Stimulated activated CD4-positive, alpha-beta T cell treated with anti-CD3 and anti-CD28 coated beads, Interleukin-12 subunit alpha, Interleukin-12 subunit beta, amount 100 ng/mL, for 48 hours (primary cell): ENCODE data around the gene HDDC2.

Experiments
- DNase-seq, 3 donors: peaks; one replicate each; pipeline ENCODE4 v3.0.0-alpha.2; 2020; ENCODE audit warnings: low read depth in 2 of 3, low spot score in 1 of 3

The HDDC2 gene, protein sequence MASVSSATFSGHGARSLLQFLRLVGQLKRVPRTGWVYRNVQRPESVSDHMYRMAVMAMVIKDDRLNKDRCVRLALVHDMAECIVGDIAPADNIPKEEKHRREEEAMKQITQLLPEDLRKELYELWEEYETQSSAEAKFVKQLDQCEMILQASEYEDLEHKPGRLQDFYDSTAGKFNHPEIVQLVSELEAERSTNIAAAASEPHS

DNA sequence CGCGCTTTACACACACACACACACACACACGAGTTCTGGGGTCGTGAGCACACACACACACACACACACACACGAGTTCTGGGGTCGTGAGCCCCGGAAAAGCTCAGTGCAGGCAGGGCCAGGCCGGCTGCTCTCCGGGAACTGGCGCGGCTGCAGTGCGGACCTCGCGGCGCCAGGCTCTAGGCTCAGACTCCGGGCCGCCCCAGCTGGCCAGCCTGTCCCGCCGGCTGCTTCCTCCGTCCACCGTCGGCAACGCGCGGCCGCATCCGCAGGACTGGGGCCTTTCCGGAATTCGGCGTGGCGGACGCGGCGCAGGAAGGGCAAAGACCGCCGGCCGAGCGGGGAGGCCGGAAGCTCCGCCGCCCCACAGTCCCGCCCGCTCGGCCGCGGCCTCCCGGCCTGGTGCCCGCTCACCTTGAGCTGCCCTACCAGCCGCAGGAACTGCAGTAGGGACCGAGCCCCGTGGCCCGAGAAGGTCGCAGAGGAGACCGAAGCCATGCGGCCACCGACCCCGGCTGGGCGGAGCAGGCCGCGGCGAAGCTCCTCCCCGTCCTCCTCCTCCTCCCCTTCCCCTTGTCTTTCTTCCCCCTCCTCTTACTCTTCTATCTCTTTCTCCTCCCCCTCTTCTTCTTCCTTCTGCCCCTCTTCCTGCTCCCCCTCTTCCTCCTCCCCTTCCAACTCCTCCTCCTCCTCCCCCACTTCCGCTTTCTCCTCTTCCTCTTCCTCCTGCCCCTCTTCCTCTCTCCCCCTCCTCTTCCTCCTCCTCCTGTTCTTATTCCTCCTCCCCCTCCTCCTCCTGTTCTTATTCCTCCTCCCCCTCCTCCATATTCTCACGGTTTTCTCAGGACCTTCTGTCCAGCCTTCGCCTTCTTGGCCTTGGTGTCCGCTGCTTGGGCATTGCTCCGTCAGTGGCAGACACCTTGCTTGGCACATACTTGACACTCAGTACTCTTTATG lies at the start of gene HDDC2:
Gene HDDC2 (minus strand): TSS at position 533 of the 957 bp plus-strand sequence. CDS start 35 bp downstream, at position 498.
- peak in 2 of 3 donors; percentile 10 to 43 for DNase-seq

DNA sequence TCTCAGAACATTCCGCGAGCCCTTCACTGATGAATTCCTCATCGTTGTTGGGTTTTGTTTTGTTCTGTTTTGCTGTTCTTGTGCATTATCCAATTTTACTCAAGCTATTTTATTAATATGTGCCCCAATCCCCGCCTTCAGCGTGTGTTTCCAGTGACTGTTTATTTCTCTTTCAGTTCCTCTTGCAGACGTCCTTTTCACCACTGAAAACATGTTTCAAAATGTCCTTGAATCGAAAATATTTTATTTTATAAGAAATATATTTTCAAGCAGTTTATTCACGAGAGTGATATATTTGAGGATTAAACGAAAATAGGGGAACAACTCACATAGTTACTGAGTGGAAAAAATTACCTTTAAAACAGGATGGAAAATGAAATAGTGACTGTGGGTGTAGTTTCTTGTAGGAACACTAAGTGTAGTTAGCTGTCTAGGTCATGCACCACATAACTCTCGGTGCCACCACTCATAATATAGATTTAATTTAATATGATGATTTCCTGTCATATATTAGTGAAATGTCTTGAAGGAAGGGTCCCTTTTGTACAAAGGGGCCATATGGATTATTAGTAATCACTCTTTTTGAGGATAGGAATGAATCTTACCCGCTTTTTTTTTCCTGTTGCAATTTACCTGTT lies 45.3 kb upstream of the HDDC2 start:
- DNase-seq = no peak

DNA sequence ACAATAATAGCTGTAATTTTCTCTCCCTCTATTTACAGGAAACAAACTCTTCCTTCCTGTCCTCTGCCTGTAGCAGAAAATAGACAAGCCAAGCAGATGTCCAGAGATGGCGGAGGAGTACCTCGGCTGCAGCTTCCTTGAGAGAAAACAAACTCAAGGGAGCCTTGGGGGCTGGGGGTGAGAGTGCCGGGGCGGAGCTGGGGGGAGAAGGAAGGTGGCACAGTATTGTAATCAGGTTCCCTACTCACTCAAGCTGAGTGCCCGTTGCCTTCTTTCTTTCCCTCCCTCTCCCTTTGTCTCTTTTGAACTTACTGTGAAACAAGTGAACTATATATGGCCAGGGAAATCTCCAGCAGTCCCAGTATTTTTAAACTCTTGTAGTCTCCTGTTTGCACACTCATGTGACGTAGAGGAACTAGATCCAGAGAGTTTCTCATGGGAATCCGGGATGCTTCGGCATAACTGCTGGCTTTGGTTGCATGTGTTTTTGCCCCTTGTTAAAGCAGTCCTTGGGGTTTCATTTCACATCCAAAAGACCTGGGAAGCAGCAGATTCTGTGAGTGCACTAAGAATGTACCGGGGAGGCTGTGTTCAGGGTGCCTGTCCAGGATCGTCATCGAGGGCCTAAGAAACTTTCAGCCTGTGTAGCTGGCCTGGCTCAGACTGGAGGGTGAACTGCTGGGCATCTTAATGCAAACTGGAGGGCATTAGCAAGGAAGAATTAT lies 44.6 kb upstream of the HDDC2 start:
- no peak for DNase-seq

DNA sequence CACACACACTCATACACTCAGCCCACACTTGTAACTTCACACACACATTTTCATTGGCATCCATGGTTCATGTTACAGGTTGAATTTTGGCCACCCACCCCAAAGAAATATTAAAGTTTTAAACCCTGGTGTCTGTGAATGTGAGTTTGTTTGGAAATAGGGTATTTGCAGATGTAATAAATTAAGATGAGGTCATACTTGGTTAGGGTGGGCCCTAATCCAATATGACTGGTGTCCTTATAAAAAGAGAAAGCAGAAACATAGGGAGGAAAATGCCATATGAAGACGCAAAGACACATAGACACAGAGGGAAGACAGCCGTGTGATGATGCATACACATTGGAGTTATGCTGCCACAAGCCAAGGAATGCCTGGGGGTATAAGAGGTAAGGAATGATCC lies 39.7 kb upstream of the HDDC2 start:
- DNase-seq = no peak

DNA sequence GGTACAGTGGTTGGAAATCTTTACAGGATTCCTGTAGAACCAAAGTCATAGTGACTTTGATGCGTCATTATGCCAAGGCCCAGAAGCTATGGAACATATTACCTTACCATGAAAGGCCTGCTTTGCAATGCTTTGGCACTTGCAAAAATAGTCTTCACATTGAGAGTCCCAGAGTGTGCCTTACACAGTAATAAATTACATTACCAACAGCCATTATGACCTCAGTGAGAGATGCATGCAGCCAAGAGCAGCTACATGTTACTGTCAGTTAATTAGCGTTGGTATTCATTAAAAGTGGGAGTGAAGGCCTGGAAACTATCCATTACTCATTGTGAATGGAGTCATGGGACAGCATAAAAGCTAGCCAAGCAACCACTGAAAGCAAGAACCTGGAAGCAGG lies 39.2 kb upstream of the HDDC2 start:
- no peak for DNase-seq

DNA sequence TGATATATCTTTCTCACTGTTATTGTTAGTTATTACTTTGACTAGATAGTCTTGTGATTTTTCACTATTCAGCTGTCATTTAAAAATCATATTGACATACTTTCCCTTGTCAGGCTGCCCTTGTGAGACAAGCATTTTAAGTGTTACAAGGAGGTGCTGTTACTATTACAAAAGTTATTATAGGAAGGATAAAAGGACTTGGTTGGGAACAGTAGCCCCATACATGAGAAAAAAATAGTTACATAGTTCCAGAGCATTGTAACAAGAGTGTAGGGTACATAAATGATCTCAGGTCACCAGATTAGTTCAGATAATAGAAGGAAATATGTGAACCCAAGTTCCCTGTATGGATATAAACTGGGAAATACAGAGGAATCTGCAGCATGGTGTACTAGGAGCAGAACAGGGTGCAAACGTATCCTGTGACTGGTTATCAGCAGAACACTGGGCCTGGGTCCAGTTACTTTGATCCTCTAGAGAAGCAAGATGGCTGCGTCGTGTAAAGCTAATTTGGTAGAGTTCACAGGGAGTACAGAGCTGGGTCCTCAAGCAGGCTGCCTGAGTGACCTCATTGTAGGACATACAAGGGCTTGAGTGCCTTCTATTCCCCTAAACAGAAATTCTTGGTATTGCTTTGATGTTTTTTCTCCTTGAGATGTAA lies 38.5 kb upstream of the HDDC2 start:
- no peak for DNase-seq

DNA sequence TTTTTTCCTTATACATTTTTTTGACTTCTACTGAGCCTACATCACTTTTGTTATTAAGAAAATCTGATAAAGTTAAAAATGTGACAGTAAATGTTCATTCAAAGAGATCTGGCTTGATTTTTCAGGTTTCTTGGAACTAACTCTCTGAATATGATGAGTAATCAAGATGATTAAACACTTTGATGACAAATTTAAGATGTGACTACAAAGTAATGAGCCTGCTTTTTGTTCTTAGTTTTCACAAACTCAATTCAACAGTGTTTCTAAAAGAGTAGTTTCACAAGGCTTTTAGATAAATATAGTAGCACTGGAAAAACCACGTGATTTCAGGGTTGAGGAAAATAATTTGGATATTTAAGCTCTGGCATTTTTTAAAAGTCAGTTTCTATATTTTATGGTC lies 37.9 kb upstream of the HDDC2 start:
- DNase-seq = no peak

DNA sequence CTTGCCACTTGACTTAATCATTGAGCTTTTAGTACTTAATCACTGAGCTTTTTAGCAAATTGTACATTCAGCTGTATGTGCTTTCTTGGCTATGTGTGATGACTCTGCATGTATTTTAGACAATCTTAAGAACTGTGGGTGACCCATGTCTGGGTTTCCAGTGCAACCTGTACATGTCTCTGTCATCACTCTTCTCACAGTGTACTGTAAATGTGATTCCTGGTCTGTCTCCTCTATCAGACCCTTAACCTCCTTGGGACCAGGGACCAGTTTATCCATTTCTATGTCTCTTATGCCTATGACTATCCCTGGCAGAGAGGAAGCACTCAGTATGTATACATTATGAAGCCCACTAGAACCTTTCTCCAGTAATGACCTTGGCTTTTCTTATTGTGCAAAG lies 36.6 kb upstream of the HDDC2 start:
- no peak for DNase-seq

DNA sequence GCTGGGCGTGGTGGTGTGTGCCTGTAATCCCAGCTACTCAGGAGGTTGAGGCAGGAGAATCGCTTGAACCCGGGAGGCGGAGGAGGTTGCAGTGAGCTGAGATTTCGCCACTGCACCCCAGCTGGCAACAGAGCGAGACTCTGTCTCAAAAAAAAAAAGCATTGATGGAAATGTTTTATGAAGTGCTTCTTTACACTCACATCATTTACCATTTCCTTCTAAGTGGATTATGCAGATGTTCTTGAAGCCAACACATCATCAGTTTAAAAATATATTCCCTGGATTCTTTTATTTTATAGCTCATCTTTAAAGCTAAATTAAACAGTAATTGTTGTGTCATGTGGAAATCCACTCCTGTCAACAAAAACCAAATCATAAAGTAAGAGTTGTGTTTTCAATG lies 35.9 kb upstream of the HDDC2 start:
- no peak for DNase-seq

DNA sequence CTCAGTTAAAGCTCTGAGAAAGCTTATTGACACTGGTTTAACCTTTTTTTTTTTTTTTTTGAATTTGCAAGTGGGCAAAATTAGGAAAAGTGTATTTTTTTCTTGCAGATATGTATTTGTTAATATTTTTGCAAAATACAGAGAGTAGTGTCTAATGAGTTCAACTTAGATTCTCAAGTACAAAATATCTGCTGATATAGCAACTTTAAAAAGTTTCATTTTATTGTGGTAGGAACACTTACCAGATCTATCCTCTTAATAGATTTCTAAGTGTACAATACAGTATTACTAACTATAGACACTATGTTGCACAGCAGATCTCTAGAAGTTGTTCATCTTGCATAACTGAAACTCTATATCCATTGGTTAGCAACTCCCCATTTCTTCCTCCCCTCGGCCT lies 30.9 kb upstream of the HDDC2 start:
- no peak for DNase-seq

DNA sequence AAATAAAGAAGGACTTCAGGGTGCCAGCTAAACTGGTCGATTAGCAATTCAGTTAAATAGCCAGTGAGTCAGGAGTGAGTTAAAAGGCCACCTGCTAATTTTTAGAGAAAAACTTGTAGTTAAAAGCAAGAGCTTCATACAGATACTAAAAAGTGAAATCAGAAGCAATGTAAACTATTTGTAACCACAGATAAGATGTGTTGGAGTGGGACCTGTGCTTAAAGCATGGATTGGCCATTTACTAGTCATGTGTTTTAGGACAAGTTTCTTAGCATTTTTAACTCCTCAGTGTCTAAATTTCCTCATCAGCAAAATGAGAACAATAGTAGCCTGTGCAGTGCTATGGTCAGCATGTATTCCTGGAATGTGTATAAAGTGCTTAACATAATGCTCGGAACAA lies 23.8 kb upstream of the HDDC2 start:
- DNase-seq = no peak

DNA sequence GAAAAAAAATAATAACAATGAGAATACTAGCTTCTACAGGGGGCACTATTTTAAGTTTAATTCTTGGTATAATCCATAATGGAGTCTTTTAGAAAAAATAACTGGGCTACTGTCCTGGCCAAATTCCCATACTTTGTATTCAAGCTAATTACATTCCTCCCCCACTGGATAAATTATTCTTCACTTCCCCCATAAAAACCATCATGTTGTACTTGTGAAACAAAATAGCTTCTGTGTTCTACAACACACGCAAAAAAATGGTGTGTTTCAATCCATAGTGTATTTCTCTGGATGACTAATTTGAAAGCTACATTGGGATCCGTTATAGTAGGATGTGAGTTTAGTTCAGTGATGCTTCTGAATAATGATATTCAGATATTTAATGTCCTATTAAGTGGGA lies 21.6 kb upstream of the HDDC2 start:
- no peak for DNase-seq

DNA sequence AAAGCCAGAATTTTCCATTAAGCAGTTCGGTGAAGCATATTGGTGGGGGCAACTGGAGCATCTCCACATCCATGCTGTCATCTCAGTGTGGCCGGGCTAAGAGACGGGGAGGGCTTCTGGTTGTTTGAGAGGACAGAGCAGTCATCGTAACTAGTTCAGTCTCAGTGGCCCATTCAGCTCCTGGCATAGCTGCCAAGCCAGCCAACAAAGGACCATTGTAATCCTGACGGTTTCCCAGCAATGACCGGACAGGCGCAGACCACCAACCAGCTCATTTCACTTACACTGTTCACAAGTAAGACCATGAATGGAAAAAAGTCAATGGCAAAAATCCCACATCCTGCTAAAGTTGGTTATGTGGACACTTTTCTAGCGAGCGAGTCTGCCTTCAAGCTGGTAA lies 14.9 kb upstream of the HDDC2 start:
- no peak for DNase-seq

DNA sequence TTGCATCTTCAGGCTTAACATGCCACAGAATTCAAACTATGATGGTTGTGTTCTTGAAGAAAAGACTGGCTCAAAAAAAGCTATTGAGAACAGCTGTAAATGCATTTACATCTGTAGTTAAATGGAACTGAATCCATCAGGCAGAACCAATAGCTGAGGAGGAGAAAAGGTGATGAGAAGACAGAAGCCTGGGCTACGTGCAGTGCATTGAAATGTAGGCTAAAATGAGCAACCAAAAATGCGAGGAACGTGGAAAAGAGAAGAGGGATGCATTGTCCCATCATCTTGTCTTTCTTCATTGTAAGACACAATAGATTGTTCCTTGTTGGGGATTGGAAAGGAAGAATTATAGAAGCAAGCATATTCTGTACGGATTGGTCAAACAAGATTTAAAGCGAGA lies 13.8 kb upstream of the HDDC2 start:
- no peak for DNase-seq

DNA sequence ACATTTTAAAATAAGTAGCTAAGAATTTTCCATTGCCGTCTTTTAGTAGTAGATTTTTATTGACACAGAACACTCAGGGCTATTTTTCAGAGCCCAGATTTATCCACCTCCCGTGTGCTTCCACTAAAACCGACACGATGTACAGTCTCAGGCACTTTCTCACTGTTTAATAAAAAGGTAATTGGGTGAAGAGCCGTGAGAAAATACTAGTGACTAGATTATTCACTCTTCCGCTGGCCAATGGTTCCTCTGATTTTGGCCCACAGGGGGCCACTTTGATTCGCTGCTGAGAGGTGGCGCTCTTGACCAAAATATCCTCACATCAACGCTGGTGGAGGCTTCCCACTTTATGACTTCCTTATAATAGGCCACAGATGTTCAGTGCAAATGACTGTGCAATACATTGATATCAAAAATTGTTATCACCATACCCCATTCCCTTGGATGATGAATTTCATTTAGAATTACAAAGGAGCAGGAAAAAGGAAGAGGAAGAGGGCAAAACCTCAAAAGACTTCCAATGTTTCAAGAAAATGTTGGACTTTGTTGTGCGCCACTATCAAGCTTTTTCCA lies 12.3 kb upstream of the HDDC2 start:
- DNase-seq = peak in 1 of 3 donors; percentile 6

DNA sequence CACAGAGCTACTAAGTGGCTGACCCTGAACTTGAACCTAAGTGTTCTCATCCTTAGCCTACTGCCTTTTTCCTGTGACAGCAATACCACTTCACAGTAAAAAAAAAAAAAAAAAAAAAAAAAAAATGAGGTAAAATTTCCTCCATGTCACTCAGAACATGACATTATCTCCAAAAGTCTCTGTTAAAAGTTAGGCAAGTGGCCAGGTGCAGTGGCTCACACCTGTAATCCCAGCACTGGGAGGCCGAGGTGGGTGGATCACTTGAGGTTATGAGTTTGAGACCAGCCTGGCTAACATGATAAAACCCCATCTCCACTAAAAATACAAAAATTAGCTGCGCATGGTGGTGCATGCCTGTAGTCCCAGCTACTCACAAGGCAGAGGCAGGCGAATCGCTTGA lies 11.2 kb upstream of the HDDC2 start:
- DNase-seq = no peak

DNA sequence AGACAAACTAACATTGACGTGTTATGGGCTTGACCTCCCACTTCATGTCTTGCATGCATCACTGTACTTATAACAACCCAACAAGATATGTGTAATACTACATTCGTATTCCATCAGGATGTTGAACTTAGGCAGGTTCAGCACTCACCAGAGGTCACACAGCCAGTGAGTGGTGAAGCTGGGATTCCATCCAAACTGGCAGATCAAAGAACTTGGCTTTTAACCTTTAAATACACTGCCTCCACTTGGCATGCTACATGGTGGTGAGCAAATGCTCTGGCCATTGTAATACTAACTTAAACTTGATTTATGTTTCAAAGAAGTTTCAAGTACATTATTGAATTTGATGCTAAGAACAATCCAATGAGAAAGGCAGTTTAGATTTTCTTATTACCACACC lies 10.7 kb upstream of the HDDC2 start:
- no peak for DNase-seq

DNA sequence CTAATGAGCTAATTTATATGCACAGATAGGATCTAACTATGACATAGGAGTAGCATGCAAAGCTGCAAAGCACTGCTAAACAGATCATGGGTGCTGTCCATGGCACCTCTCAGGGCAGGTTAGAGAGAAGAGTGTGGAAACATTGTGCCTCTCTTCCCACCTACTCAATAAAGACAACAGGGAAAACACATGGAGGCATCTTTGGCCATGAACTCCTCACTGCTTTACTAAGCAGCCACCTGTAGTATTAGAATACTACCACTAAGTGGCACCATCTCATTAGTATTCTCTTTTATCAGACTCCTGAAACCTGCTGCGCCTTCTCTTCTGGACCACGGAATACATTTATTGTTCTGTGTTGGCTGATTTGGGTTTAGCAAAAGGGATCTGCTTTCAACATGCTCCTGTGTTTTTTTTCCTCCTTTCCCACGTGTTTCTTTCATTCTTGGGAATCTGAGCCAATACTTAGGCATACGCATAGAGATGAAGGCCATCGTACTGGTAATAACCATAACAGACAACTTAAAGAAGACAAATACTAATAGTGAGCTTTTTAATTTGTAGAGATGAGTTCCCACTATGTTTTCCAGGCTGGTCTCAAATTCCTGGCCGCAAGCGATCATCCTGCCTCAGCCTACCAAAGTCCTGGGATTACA lies 9.4 kb upstream of the HDDC2 start:
- DNase-seq = no peak

DNA sequence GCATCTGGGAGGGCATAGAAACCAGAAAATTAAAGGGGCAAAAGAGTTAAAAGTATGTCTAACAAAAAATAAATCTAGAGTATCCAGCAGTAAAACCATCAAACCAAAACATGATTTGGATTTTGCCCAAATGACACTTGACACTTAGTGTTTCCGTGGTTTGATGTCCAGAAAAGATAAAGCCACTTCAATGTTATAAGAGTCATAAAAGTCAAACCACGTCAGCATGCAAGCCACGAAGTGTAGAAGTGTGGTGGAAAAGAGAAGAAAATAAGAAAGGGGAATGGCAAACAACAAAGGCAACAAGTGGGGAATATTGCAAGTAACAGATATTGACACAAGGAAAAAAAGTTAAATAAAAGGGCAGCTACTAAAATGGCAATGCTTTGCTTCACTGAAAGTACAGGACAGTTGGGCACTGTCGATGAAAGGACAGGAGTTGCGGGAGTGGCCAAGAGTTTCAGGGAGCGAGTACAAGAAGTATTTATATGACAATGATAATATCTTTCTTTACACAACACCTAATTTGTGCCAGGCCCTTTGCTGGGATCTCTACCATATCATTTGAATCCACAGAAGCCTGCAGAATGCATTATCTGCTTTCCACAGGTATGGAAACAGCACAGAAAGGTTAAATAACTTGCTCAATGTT lies 6.3 kb upstream of the HDDC2 start:
- no peak for DNase-seq
